Purkinje cell (primary cell): ENCODE results near the gene NODAL. TPM values are rescaled to one million over a fixed set of nuclear protein-coding genes. Genes with fewer than 3 reads are reported as not detected.

ENCODE experiments used
- polyA plus RNA-seq: library from polyadenylated mRNA; unstranded; fragments of >200 nt; fragmentation: Nextera tagmentation; gene quantifications from 2 replicates; pipeline ENCODE4 v1.2.1, GENCODE V29; 2014

The NODAL gene
- 0.99 TPM in 1 of 2 replicates, not detected in the other for polyA plus RNA-seq

GRCh38 chr10:70441161-70441894, at the start of gene NODAL:
TSS of gene NODAL (minus strand) at chr10:70441681. CDS start at chr10:70441667, 14 bp downstream.

GRCh38 chr10:70478191-70479164, 37.0 kb upstream of the NODAL start, which contains the start of gene PALD1:
TSS of gene PALD1 (plus strand) at chr10:70478767. CDS start at chr10:70525952, 47,185 bp downstream.

GRCh38 chr10:70404036-70404786, 37.3 kb downstream of the NODAL start, which contains the start of gene EIF4EBP2:
TSS of gene EIF4EBP2 (plus strand) at chr10:70404145. CDS start at chr10:70404402, 257 bp downstream.

Other genes with a start within 250 kb of the NODAL start
- gene PPA1, start 208.3 kb downstream of the NODAL start, polyA plus RNA-seq, result 305 and 356 TPM in 2 replicates
- gene NPFFR1, start 157.7 kb downstream of the NODAL start, polyA plus RNA-seq, result 0.13 and 0.71 TPM in 2 replicates
- 0.21 and 1.9 TPM in 2 replicates for gene LRRC20, start 59.1 kb downstream of the NODAL start, polyA plus RNA-seq
- 6.7 and 7.3 TPM in 2 replicates for gene EIF4EBP2, start 37.5 kb downstream of the NODAL start, polyA plus RNA-seq
- gene PALD1, start 37.1 kb upstream of the NODAL start, polyA plus RNA-seq, result not detected in 2 replicates
- gene PRF1, start 161.1 kb upstream of the NODAL start, polyA plus RNA-seq, result not detected in 2 replicates
- gene ADAMTS14, start 230.8 kb upstream of the NODAL start, polyA plus RNA-seq, result not detected in 2 replicates